ENCODE measurements around the gene RAN.

RAN gene

DNA sequence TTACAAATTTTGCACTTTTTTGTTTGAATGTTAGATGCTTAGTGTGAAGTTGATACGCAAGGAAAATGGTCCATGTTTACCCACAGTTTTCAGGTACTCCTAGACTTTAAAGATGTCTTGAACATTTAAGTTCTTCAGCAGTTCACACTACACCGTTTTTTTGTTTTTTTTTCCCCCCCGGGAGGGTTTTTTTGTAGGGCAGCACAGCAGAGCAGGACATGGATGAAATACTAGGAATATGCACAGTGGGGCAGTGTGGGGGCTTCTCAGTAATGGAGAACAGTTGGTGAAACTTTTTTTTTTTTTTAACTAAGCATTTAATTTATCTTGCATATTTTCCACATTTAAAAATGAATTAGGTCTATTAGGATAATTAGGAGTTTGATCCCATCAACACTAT is 4.9 kb downstream of the RAN start:
- TF ChIP-seq, protein P1, sequence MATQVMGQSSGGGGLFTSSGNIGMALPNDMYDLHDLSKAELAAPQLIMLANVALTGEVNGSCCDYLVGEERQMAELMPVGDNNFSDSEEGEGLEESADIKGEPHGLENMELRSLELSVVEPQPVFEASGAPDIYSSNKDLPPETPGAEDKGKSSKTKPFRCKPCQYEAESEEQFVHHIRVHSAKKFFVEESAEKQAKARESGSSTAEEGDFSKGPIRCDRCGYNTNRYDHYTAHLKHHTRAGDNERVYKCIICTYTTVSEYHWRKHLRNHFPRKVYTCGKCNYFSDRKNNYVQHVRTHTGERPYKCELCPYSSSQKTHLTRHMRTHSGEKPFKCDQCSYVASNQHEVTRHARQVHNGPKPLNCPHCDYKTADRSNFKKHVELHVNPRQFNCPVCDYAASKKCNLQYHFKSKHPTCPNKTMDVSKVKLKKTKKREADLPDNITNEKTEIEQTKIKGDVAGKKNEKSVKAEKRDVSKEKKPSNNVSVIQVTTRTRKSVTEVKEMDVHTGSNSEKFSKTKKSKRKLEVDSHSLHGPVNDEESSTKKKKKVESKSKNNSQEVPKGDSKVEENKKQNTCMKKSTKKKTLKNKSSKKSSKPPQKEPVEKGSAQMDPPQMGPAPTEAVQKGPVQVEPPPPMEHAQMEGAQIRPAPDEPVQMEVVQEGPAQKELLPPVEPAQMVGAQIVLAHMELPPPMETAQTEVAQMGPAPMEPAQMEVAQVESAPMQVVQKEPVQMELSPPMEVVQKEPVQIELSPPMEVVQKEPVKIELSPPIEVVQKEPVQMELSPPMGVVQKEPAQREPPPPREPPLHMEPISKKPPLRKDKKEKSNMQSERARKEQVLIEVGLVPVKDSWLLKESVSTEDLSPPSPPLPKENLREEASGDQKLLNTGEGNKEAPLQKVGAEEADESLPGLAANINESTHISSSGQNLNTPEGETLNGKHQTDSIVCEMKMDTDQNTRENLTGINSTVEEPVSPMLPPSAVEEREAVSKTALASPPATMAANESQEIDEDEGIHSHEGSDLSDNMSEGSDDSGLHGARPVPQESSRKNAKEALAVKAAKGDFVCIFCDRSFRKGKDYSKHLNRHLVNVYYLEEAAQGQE (IDR thresholded peaks at IDR 0.05; ENCODE audit: insufficient replicate concordance, low read depth): no peak
- TF ChIP-seq, protein P2, sequence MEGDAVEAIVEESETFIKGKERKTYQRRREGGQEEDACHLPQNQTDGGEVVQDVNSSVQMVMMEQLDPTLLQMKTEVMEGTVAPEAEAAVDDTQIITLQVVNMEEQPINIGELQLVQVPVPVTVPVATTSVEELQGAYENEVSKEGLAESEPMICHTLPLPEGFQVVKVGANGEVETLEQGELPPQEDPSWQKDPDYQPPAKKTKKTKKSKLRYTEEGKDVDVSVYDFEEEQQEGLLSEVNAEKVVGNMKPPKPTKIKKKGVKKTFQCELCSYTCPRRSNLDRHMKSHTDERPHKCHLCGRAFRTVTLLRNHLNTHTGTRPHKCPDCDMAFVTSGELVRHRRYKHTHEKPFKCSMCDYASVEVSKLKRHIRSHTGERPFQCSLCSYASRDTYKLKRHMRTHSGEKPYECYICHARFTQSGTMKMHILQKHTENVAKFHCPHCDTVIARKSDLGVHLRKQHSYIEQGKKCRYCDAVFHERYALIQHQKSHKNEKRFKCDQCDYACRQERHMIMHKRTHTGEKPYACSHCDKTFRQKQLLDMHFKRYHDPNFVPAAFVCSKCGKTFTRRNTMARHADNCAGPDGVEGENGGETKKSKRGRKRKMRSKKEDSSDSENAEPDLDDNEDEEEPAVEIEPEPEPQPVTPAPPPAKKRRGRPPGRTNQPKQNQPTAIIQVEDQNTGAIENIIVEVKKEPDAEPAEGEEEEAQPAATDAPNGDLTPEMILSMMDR (IDR thresholded peaks at IDR 0.05; ENCODE audit: insufficient read depth, low read length): no peak
- TF ChIP-seq SPI1 (IDR thresholded peaks at IDR 0.05; ENCODE audit: borderline replicate concordance, low read depth) (no peak), POLR2AphosphoS5 (IDR thresholded peaks at IDR 0.05; ENCODE audit: low read depth) (no peak), GABPA (IDR thresholded peaks at IDR 0.05; ENCODE audit: low read depth) (no peak)
- no peak overlapping the region for H3K27ac ChIP-seq (replicated peaks)
- H3K4me3 ChIP-seq (replicated peaks; ENCODE audit: insufficient read depth, low read length): no peak overlapping the region
- peak in 1 of 2 experiments; percentile 5 for DNase-seq (ENCODE audit: low read depth in 1 of 2, low spot score in 1 of 2)
- peaks cover 2% of the 10 kb centered on the region for H3K27me3 ChIP-seq (ENCODE audit: insufficient read depth, poor library complexity, severe bottlenecking)

- TF ChIP-seq POLR2AphosphoS5 (IDR thresholded peaks at IDR 0.05; ENCODE audit: low read depth) (no peak), GABPA (IDR thresholded peaks at IDR 0.05; ENCODE audit: low read depth) (no peak), SPI1 (IDR thresholded peaks at IDR 0.05; ENCODE audit: borderline replicate concordance, low read depth) (no peak)
- TF ChIP-seq, protein P2 (IDR thresholded peaks at IDR 0.05; ENCODE audit: insufficient read depth, low read length): no peak
- TF ChIP-seq, protein P1 (IDR thresholded peaks at IDR 0.05; ENCODE audit: insufficient replicate concordance, low read depth): no peak
Measured at GRCh38 chr12:130877333-130877732, 5.5 kb downstream of the RAN start.

DNA sequence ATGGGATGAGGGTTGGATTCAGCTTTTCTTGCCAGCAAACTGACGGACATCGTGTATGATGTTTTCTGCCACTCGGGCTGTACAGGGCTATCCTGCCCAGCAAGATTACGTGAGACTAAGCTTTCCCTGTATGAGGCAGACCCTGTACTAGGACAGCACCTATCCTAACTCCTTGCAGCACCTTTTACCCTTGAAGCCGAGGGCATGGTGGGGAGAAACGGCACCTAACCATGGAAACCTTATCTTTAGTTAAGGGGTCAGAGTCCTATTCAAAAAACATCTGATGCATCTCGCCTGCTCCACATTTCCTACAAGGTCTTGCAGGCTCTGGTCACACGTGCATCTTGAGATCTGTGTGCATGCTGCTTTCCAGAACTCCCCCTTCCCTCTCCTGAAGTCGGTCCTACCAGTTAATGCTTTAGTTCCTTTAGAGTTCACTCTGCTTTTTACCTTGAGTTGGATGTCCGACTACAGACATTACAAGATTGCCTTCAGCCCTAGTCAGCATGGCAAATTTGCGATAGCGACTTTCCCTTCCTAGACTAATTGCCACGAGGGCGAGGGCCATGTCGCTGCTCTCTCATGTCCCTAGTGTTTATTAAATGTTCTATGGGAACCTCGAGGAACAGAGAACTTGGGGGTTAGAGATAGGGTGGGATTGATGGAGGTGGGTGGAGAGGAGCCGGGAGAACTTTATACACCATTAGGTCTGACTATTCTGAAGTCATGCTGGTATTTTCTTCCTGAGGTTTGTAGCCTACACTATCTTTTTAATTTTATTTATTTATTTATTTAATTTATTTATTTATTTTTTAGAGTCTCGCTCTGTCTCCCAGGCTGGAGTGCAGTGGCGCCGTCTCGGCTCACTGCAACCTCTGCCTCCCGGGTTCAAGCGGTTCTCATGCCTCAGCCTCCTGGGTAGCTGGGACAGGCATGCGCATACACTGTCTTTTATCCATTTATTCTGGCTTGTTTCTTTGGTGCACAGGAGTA is 6.6 kb downstream of the RAN start:
- H3K27ac ChIP-seq (replicated peaks): no peak overlapping the region
- DNase-seq (ENCODE audit: low read depth in 1 of 2, low spot score in 1 of 2): peak; percentile 10 to 13
- TF ChIP-seq POLR2AphosphoS5 (IDR thresholded peaks at IDR 0.05; ENCODE audit: low read depth) (peak; percentile 79), SPI1 (IDR thresholded peaks at IDR 0.05; ENCODE audit: borderline replicate concordance, low read depth) (no peak)

More at GRCh38 chr12:130877333-130877732, 5.5 kb downstream of the RAN start:
- Histone ChIP-seq H3K27ac (replicated peaks) (no peak overlapping the region), H3K4me3 (replicated peaks; ENCODE audit: insufficient read depth, low read length) (no peak overlapping the region), H3K27me3 (ENCODE audit: insufficient read depth, poor library complexity, severe bottlenecking) (peaks cover 2% of the 10 kb centered on the region)
- DNase-seq (ENCODE audit: low read depth in 1 of 2, low spot score in 1 of 2): peak in 1 of 2 experiments; percentile 10

GRCh38 chr12:130879212-130879686 is 7.4 kb downstream of the RAN start:
- Histone ChIP-seq H3K27me3 (ENCODE audit: insufficient read depth, poor library complexity, severe bottlenecking) (peaks cover 2% of the 10 kb centered on the region), H3K4me3 (replicated peaks; ENCODE audit: insufficient read depth, low read length) (no peak overlapping the region), H3K27ac (replicated peaks) (no peak overlapping the region)
- peak in 1 of 2 experiments; percentile 3 for DNase-seq (ENCODE audit: low read depth in 1 of 2, low spot score in 1 of 2)
- no peak for TF ChIP-seq POLR2AphosphoS5 (IDR thresholded peaks at IDR 0.05; ENCODE audit: low read depth)
- TF ChIP-seq SPI1 (IDR thresholded peaks at IDR 0.05; ENCODE audit: borderline replicate concordance, low read depth): no peak
- TF ChIP-seq, protein P2 (IDR thresholded peaks at IDR 0.05; ENCODE audit: insufficient read depth, low read length): no peak
- TF ChIP-seq, protein P1 (IDR thresholded peaks at IDR 0.05; ENCODE audit: insufficient replicate concordance, low read depth): no peak
- TF ChIP-seq GABPA (IDR thresholded peaks at IDR 0.05; ENCODE audit: low read depth): no peak

More for the DNA sequence above, 6.6 kb downstream of the RAN start:
- H3K4me3 ChIP-seq (replicated peaks; ENCODE audit: insufficient read depth, low read length): no peak overlapping the region
- H3K27me3 ChIP-seq (ENCODE audit: insufficient read depth, poor library complexity, severe bottlenecking): peaks cover 2% of the 10 kb centered on the region

Data from HL-60 (cell line).